ENCODE results near the gene IGFBP7. TPM values are rescaled to one million over a fixed set of nuclear protein-coding genes. Genes with fewer than 3 reads are reported as not detected.

IGFBP7 gene
- total and polyA plus RNA-seq, 2 of the 8 experiments (the other 6 are each of a cell fraction or from before 2014, with no cell fraction given): 0.17 to 0.48 TPM

DNA sequence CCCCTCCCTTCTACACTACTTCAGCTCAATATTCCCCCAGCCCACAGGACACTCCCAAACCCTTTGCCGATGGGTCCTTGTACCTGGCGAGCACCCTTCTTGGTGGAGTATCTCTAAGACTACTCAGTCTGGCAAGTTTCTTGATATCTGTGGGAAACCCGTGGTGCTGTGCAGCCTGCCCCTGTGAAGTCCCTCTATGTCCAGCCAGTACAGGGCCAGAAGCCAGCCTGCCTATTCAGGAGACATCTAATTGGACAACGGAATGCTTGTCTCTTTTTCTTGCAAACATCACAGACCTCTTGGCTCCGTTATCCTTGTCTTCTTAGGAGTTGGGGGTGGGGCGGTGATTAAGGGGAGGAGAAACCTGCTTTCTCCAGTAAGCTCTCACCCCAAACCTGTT lies 3.7 kb upstream of the IGFBP7 start:
- no peak overlapping the region for H4K5ac ChIP-seq (ENCODE audit: insufficient read length, low read depth, low read length)
- no peak overlapping the region for H2BK15ac ChIP-seq (ENCODE audit: low read length)
- no peak overlapping the region for H4K91ac ChIP-seq (replicated peaks; ENCODE audit: insufficient read length, low read length)
- H3K4me1 ChIP-seq (replicated peaks in 1 of 4; ENCODE audit: control insufficient read depth in 3 of 4, insufficient read depth in 4 of 4, low read length in 3 of 4): peaks cover 0 to 5% (median 2%) of the 10 kb centered on the region in 4 experiments; a peak in 5 of 7 replicates
- H4K8ac ChIP-seq (ENCODE audit: extremely low read depth, insufficient read depth, low read length): no peak overlapping the region
- no peak overlapping the region for H3K9ac ChIP-seq (replicated peaks in 1 of 4; ENCODE audit: extremely low read depth in 1 of 4, low read depth in 3 of 4, low read length in 3 of 4)
- peaks cover 12 to 33% (median 26%) of the 10 kb centered on the region in 4 experiments; a peak in 6 of 7 replicates for H3K27me3 ChIP-seq (replicated peaks in 1 of 4; ENCODE audit: control insufficient read depth in 3 of 4, extremely low read depth in 1 of 4, insufficient read depth in 3 of 4, low read length in 3 of 4)
- no peak for DNase-seq (ENCODE audit: low read depth in 1 of 2, low spot score in 2 of 2)
- no peak overlapping the region for H3K18ac ChIP-seq (ENCODE audit: extremely low read depth, low read length)
- H3K4ac ChIP-seq (replicated peaks; ENCODE audit: insufficient read length, low read depth, low read length): no peak overlapping the region
- H3K23ac ChIP-seq (ENCODE audit: insufficient read length): no peak overlapping the region
- H3K4me3 ChIP-seq (ENCODE audit: extremely low read depth in 1 of 4, insufficient read depth in 2 of 4, low read depth in 3 of 4, low read length in 4 of 4): no peak overlapping the region
- peaks cover 17% of the 10 kb centered on the region; the same call in 1 of the 2 replicates for H3K23me2 ChIP-seq (ENCODE audit: low read depth, low read length)
- H2BK120ac ChIP-seq (replicated peaks; ENCODE audit: low read depth, low read length): no peak overlapping the region
- no peaks in the 10 kb centered on the region for H4K20me1 ChIP-seq (replicated peaks in 1 of 2; ENCODE audit: control insufficient read depth in 1 of 2, insufficient read depth in 2 of 2, low read length in 2 of 2)
- no peak overlapping the region for H2AFZ ChIP-seq (ENCODE audit: low read length)
- H3K4me2 ChIP-seq (ENCODE audit: insufficient read depth in 1 of 2, low read depth in 2 of 2, low read length in 2 of 2): no peak overlapping the region
- H3K36me3 ChIP-seq (ENCODE audit: control insufficient read depth in 2 of 4, insufficient read depth in 4 of 4, low read length in 3 of 4): peaks cover 0 to 4% (median 0%) of the 10 kb centered on the region in 4 experiments; a peak in 1 of 8 replicates
- no peak overlapping the region for H3K14ac ChIP-seq (ENCODE audit: insufficient read length)
- H2AK5ac ChIP-seq (ENCODE audit: low read depth, low read length): no peak overlapping the region
- FAIRE-seq: no peak
- WGBS, 2 experiments (ENCODE audit: extremely low coverage in 1 of 2, insufficient coverage in 1 of 2, insufficient read length in 1 of 2, insufficient replicate concordance in 2 of 2, low coverage in 1 of 2, low lambda C conversion rate in 2 of 2, missing lambda C conversion rate in 1 of 2): 79% methylated on average over 6 of the region's 6 CpGs; no CpG with 5 or more reads in 1 of the 2 experiments
- no peak overlapping the region for H2BK5ac ChIP-seq (ENCODE audit: low read depth, low read length)
- H3K56ac ChIP-seq (replicated peaks; ENCODE audit: insufficient read length, low read depth, low read length): no peak overlapping the region
- ChIA-PET CTCF (ENCODE audit: partially characterized antibody) (interaction anchor here (1.5 to 3.7 kb wide), 2 partner anchors 50 to 76 kb away, joined by 4 to 18 read pairs; no protein-coding TSS in a partner anchor), POLR2A (ENCODE audit: partially characterized antibody) (no interaction called here)
- no peak overlapping the region for H2BK20ac ChIP-seq (ENCODE audit: low read length)
- no peaks in the 10 kb centered on the region for H3K79me1 ChIP-seq (ENCODE audit: low read depth, low read length)
- no peaks in the 10 kb centered on the region for H3K9me3 ChIP-seq (ENCODE audit: insufficient read depth in 2 of 2, low read depth in 1 of 2, low read length in 1 of 2)
- H2BK12ac ChIP-seq (ENCODE audit: low read depth, low read length): no peak overlapping the region
- no peaks in the 10 kb centered on the region for H3K79me2 ChIP-seq (ENCODE audit: control insufficient read depth in 1 of 2, insufficient read depth in 2 of 2, low read length in 2 of 2)
- no peak overlapping the region for H3K27ac ChIP-seq (ENCODE audit: low read depth, low read length)
- TF ChIP-seq CTBP2 (IDR thresholded peaks at IDR 0.05; ENCODE audit: borderline replicate concordance, insufficient read depth, insufficient read length, low read length): no peak
- TF ChIP-seq, protein P1, sequence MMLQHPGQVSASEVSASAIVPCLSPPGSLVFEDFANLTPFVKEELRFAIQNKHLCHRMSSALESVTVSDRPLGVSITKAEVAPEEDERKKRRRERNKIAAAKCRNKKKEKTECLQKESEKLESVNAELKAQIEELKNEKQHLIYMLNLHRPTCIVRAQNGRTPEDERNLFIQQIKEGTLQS (IDR thresholded peaks at IDR 0.05; ENCODE audit: insufficient read depth, low read depth, low read length): no peak
- no peak for TF ChIP-seq SIX5 (IDR thresholded peaks at IDR 0.05; ENCODE audit: low read depth, low read length)
- no peak for TF ChIP-seq BRCA1 (IDR thresholded peaks at IDR 0.05; ENCODE audit: low read depth, low read length)
- TF ChIP-seq CHD2 (IDR thresholded peaks at IDR 0.05; ENCODE audit: low read length): no peak
- no peak for TF ChIP-seq POLR2A (IDR thresholded peaks at IDR 0.05; ENCODE audit: control extremely low read depth in 1 of 2, low read depth in 2 of 2, low read length in 2 of 2)
- no peak for TF ChIP-seq USF2 (IDR thresholded peaks at IDR 0.05; ENCODE audit: low read length)
- TF ChIP-seq SP2 (IDR thresholded peaks at IDR 0.05; ENCODE audit: low read length): no peak
- TF ChIP-seq ZNF274 (IDR thresholded peaks at IDR 0.05; ENCODE audit: borderline replicate concordance, extremely low read depth, low read length): no peak
- no peak for TF ChIP-seq ATF2 (IDR thresholded peaks at IDR 0.05; ENCODE audit: low read length)
- TF ChIP-seq CHD1 (IDR thresholded peaks at IDR 0.05; ENCODE audit: low read depth, low read length): no peak
- TF ChIP-seq ASH2L (IDR thresholded peaks at IDR 0.05; ENCODE audit: low read length): no peak
